Activated T-helper 2 cell treated with anti-CD3 and anti-CD28 coated beads, Interferon-gamma antibody, Interleukin-2, Interleukin-4, amounts not matched to agents 10 μg/mL and 5 μg/mL and 100 μg/mL, durations not matched to agents 14 hours and 24 hours and 36 hours (primary cell): ENCODE data around the gene PLEKHA5. TPM values are rescaled to one million over a fixed set of nuclear protein-coding genes. Genes with fewer than 3 reads are reported as not detected.
A peak's percentile ranks its signal among the peaks of the same experiment; 100 is the strongest.

ENCODE experiments used
- DNase-seq: peaks from one replicate; pipeline ENCODE4 v3.0.0; 2021; ENCODE audit warnings: low spot score
- H3K27ac Mint-ChIP-seq: one replicate; pipeline ENCODE4 v1.8.0; 2021; ENCODE audit warnings: mixed read lengths
- H3K27me3 Mint-ChIP-seq: one replicate; pipeline ENCODE4 v1.8.0; 2021; ENCODE audit warnings: low read depth, mixed read lengths
- H3K36me3 Mint-ChIP-seq: one replicate; pipeline ENCODE4 v1.8.0; 2021; ENCODE audit warnings: low read depth, mixed read lengths
- H3K4me1 Mint-ChIP-seq: one replicate; pipeline ENCODE4 v1.8.0; 2021; ENCODE audit warnings: low read depth, mixed read lengths
- H3K4me3 Mint-ChIP-seq: one replicate; pipeline ENCODE4 v1.8.0; 2021; ENCODE audit warnings: low read depth, mild to moderate bottlenecking, moderate library complexity, mixed read lengths
- H3K9me3 Mint-ChIP-seq: one replicate; pipeline ENCODE4 v1.8.0; 2021; ENCODE audit warnings: mixed read lengths
- intact Hi-C: fragments of 100-400 bp; cut with micrococcal nuclease; formaldehyde crosslinking; loops from one replicate; pipeline ENCODE4 v1.15.1; 2023
- total RNA-seq: library from RNA; stranded (reverse); gene quantifications from 2 replicates; pipeline ENCODE4 v1.2.3, GENCODE V29; 2022

The PLEKHA5 gene
- total RNA-seq, 1 donor from 2014 or later, result 3.2 TPM

- DNase-seq, result peak; percentile 18
- Mint-ChIP-seq H3K27me3 (no peaks in the 10 kb centered on the region), H3K4me1 (peaks cover 19% of the 10 kb centered on the region), H3K9me3 (peaks cover 7% of the 10 kb centered on the region), H3K27ac (peak overlapping the region; percentile 20), H3K36me3 (peaks cover 13% of the 10 kb centered on the region), H3K4me3 (no peak overlapping the region)
- intact Hi-C loops, result loop anchor here (5.0 kb wide), 1 partner anchor 39 kb away; no protein-coding TSS in a partner anchor
These were observed 144.2 kb downstream of the PLEKHA5 start for GRCh38 chr12:19273482-19274330.

GRCh38 chr12:19276767-19277166, 147.2 kb downstream of the PLEKHA5 start:
- H3K27me3 Mint-ChIP-seq, result no peaks in the 10 kb centered on the region
- no peak overlapping the region for H3K27ac Mint-ChIP-seq
- peaks cover 7% of the 10 kb centered on the region for H3K9me3 Mint-ChIP-seq
- no peak for DNase-seq
- no peak overlapping the region for H3K4me3 Mint-ChIP-seq
- intact Hi-C loops, result no loop called here
- peaks cover 18% of the 10 kb centered on the region for H3K4me1 Mint-ChIP-seq
- H3K36me3 Mint-ChIP-seq, result peaks cover 13% of the 10 kb centered on the region

GRCh38 chr12:19277711-19278110, 148.2 kb downstream of the PLEKHA5 start:
- H3K27me3 Mint-ChIP-seq, result no peaks in the 10 kb centered on the region
- peaks cover 16% of the 10 kb centered on the region for H3K4me1 Mint-ChIP-seq
- intact Hi-C loops, result no loop called here
- no peak for DNase-seq
- H3K27ac Mint-ChIP-seq, result no peak overlapping the region
- peaks cover 13% of the 10 kb centered on the region for H3K36me3 Mint-ChIP-seq
- peaks cover 7% of the 10 kb centered on the region for H3K9me3 Mint-ChIP-seq
- H3K4me3 Mint-ChIP-seq, result no peak overlapping the region

GRCh38 chr12:19278407-19278806, 148.9 kb downstream of the PLEKHA5 start:
- Mint-ChIP-seq H3K4me3 (no peak overlapping the region), H3K27me3 (peaks cover under 1% of the 10 kb centered on the region), H3K4me1 (peaks cover 14% of the 10 kb centered on the region), H3K9me3 (peaks cover 7% of the 10 kb centered on the region), H3K36me3 (peaks cover 13% of the 10 kb centered on the region), H3K27ac (no peak overlapping the region)
- intact Hi-C loops, result no loop called here
- no peak for DNase-seq

- no peaks in the 10 kb centered on the region for H3K4me1 Mint-ChIP-seq
- no peaks in the 10 kb centered on the region for H3K9me3 Mint-ChIP-seq
- no peak overlapping the region for H3K27ac Mint-ChIP-seq
- intact Hi-C loops, result no loop called here
- H3K36me3 Mint-ChIP-seq, result no peaks in the 10 kb centered on the region
- H3K4me3 Mint-ChIP-seq, result no peak overlapping the region
- no peak for DNase-seq
- peaks cover 1% of the 10 kb centered on the region for H3K27me3 Mint-ChIP-seq
These were observed 152.7 kb downstream of the PLEKHA5 start for GRCh38 chr12:19282133-19282699.

GRCh38 chr12:19284658-19285057, 155.1 kb downstream of the PLEKHA5 start:
- no peaks in the 10 kb centered on the region for H3K9me3 Mint-ChIP-seq
- no peaks in the 10 kb centered on the region for H3K36me3 Mint-ChIP-seq
- no peaks in the 10 kb centered on the region for H3K4me1 Mint-ChIP-seq
- no peak overlapping the region for H3K4me3 Mint-ChIP-seq
- peaks cover 1% of the 10 kb centered on the region for H3K27me3 Mint-ChIP-seq
- no peak for DNase-seq
- no peak overlapping the region for H3K27ac Mint-ChIP-seq
- intact Hi-C loops, result no loop called here

- intact Hi-C loops, result no loop called here
- no peak overlapping the region for H3K27ac Mint-ChIP-seq
- no peaks in the 10 kb centered on the region for H3K4me1 Mint-ChIP-seq
- peaks cover 1% of the 10 kb centered on the region for H3K27me3 Mint-ChIP-seq
- H3K36me3 Mint-ChIP-seq, result no peaks in the 10 kb centered on the region
- no peak overlapping the region for H3K4me3 Mint-ChIP-seq
- H3K9me3 Mint-ChIP-seq, result no peaks in the 10 kb centered on the region
- DNase-seq, result no peak
These were observed 156.4 kb downstream of the PLEKHA5 start for GRCh38 chr12:19285793-19286448.

- no peaks in the 10 kb centered on the region for H3K9me3 Mint-ChIP-seq
- H3K27ac Mint-ChIP-seq, result no peak overlapping the region
- no peaks in the 10 kb centered on the region for H3K4me1 Mint-ChIP-seq
- H3K4me3 Mint-ChIP-seq, result no peak overlapping the region
- no peak for DNase-seq
- H3K27me3 Mint-ChIP-seq, result peaks cover 1% of the 10 kb centered on the region
- intact Hi-C loops, result no loop called here
- no peaks in the 10 kb centered on the region for H3K36me3 Mint-ChIP-seq
These were observed 157.8 kb downstream of the PLEKHA5 start for GRCh38 chr12:19287302-19287701.

GRCh38 chr12:19288161-19288560, 158.6 kb downstream of the PLEKHA5 start:
- Mint-ChIP-seq H3K4me1 (no peaks in the 10 kb centered on the region), H3K4me3 (no peak overlapping the region), H3K27me3 (peaks cover 1% of the 10 kb centered on the region), H3K9me3 (no peaks in the 10 kb centered on the region), H3K27ac (no peak overlapping the region), H3K36me3 (no peaks in the 10 kb centered on the region)
- intact Hi-C loops, result no loop called here
- DNase-seq, result no peak

- Mint-ChIP-seq H3K27ac (no peak overlapping the region), H3K27me3 (no peaks in the 10 kb centered on the region), H3K4me3 (no peak overlapping the region), H3K4me1 (no peaks in the 10 kb centered on the region), H3K36me3 (no peaks in the 10 kb centered on the region), H3K9me3 (no peaks in the 10 kb centered on the region)
- intact Hi-C loops, result no loop called here
- DNase-seq, result no peak
These were observed 159.2 kb downstream of the PLEKHA5 start for GRCh38 chr12:19288603-19289244.

- no peak overlapping the region for H3K27ac Mint-ChIP-seq
These were observed 169.5 kb downstream of the PLEKHA5 start for GRCh38 chr12:19298836-19299605.

GRCh38 chr12:19299765-19300164, 170.2 kb downstream of the PLEKHA5 start:
- Mint-ChIP-seq H3K4me3 (no peak overlapping the region), H3K9me3 (no peaks in the 10 kb centered on the region), H3K27me3 (no peaks in the 10 kb centered on the region), H3K36me3 (no peaks in the 10 kb centered on the region), H3K4me1 (no peaks in the 10 kb centered on the region), H3K27ac (no peak overlapping the region)
- intact Hi-C loops, result no loop called here
- no peak for DNase-seq

More at GRCh38 chr12:19298836-19299605, 169.5 kb downstream of the PLEKHA5 start:
- H3K27me3 Mint-ChIP-seq, result no peaks in the 10 kb centered on the region
- H3K36me3 Mint-ChIP-seq, result no peaks in the 10 kb centered on the region
- H3K4me1 Mint-ChIP-seq, result no peaks in the 10 kb centered on the region
- H3K9me3 Mint-ChIP-seq, result no peaks in the 10 kb centered on the region
- H3K4me3 Mint-ChIP-seq, result no peak overlapping the region
- no peak for DNase-seq
- intact Hi-C loops, result no loop called here
